Measurements from ENCODE around the gene COLEC11.

Gene COLEC11

DNA sequence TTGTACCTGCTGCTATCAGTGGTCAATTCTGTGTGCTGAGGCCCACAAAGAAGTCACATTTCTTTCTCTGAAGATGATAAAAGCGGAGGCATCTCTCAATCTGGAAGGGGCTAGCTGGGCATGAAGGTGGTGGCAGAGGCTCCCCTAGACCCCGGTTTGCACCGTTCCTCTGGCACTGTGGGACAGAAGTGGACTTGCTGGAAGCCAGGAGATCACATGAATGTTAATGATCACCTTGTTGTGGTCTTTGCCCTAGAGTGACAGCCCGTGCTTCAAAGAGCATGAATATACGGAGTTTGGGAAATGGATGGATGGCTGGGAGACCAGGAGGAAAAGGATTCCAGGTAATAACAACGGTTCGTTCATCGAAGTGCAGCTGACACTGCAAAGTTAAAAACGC is 83.3 kb downstream of the COLEC11 start:
- no peak for FAIRE-seq

DNA sequence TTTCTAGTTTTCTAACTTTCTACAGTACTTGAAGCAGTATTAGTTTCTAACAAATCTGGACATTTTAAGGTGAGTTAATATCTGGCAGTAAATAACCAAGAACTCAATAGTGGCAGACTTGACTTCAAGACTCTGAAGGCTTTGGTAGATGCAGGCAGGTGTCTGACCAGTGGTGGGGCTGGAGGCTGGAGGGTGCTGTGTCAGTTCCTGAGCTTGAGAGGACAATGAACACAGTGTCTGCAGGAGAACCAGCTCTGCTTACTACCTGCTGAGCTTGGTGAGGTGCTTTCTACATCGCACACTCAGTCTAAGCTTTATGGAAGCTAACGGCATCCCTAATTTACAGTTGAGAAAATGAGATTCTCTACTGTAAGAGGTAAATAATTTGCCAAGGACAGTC is 84.3 kb downstream of the COLEC11 start:
- FAIRE-seq: no peak

- no peak for FAIRE-seq
Observed at GRCh38 chr2:3679616-3680393, 84.9 kb downstream of the COLEC11 start.

DNA sequence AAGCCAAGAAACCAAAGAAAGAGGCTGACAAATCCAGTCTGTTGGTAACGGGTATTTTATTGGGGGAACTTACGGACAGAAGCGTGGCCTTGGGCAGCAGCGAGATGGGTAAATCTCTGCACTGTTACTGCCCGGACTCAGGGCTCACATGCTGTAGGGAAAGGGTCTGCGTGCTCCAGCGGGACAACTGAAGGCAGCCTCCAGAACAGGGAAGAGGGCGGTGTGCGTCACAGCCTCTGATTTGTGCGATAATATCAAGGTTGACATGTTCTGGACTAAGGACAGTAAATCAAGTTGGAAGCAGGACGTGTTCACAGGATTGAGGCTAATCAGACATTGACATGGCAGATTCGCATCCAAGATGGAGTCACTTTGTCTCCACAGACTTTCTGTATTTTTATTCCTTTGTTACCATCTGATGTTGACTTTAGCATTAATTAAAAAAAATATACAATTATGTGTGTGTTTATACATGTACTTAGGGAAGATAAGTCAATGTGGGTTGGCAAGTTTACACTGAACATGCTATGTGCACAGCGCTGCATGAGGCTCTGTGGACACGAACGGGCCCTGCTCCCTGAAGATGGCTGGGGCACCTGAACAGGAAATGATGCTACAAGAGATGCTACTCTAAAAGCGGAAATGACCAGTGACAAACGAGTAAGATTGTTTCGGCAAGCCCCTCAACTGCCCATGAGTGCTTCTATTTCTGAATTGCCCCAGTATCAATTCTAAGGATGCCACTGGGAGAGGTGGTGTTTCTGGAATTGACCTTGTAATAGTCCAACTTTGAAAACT is 85.8 kb downstream of the COLEC11 start:
- FAIRE-seq: no peak

GRCh38 chr2:3681625-3682024 is 86.7 kb downstream of the COLEC11 start:
- FAIRE-seq: no peak

DNA sequence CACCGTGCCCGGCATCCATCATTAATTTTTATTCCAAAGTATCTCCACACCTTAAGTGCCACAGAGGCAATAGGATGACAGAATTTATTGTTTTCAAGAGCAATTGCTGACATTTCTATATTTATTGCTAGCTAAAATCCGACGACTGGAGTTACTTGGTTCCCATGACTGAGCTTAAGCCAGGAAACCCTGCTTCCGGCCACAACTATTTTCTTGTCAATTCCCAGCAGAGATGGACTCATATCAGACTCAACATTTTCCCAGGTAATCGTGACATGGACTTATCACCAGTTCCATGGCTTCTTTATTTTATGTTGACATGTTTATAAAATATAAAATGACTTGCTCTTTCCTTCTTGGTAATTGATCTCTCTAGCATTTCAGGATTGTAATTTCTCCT is 87.9 kb downstream of the COLEC11 start:
- no peak for FAIRE-seq

DNA sequence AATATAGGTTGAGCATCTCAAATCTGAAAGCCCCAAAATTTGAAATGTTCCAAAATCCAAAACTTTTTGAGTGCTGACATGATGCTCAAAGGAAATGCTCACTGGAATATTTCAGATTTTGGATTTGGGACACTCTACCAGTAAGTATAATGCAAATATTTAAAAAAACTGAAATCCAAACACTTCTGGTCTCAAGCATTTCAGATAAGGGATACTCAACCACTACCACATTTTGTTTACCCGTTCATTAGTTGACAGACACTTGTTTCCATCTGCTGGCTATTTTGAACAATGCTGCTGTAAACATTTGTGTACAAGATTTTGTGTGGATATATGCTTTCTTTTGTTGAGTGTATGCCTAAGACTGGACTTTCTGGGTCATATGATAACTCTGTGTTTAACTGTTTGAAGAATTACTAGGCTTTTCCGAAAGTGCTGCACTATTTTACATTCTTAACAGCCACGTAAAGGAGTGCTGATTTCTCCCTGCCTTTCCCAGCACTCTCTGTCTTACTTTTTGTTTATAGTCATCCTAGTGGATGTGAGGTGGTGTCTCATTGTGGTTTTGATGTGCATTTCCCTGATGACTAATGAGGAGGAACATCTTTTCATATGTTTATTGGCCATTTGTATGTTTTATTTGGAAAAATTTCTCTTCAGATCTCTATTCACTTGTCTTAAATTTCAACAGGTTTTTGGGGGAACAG is 89.0 kb downstream of the COLEC11 start:
- no peak for FAIRE-seq

DNA sequence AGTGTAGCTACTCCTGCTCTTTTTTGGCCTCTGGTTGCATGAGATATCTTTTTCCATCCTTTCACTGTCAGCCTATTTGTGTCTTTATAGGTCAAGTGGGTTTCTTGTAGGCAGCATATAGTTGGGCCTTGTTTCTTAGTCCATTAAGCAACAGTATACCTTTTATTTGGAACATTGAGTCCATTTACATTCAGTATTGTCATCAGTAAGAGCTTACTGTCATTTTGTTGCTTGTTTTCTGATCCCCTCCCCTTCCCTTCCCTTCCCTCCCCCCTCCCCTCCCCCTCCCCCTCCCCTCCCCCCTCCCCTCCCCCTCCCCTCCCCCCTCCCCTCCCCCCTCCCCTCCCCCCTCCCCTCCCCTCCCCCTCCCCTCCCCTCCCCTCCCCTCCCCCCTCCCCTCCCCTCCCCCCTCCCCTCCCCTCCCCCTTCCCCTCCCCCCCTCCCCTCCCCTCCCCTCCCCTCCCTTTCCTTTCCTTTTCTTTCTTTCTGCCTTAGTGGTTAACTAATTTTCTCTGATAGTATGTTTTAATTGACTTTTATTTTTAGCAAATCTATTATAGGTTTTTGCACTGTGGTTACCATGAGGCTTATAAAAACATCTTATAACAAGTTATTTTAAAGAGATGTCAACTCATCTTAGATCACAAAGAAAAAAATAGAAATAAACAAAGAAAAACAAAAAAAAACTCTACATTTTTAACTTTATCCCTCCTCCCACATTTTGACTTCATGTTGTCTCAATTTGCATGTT is 95.3 kb downstream of the COLEC11 start:
- FAIRE-seq: no peak

DNA sequence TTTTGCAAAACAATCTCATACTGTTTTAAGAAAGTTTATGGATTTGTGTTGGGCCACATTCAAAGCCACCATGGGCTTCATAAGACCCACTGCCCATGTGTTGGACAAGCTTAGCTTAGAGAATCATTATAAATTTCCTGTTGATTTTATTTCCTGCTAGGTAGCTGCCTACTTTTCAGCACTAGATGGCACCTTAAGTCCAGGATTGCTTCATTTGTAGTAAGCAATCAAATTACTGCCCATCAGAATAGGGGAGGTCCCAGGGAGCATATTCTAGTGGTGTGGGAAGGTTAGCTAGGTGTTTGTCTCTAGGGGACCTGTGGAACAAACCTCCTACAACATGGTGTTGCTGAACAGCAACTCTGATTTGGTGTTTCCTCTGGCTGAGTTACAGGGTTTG is 97.5 kb downstream of the COLEC11 start:
- FAIRE-seq: no peak
